GM19467 (cell line): ENCODE measurements around the gene AMPD3.

Experiments used
- ATAC-seq: cut with Tn5 transposase; IDR thresholded peaks from one replicate; pipeline ENCODE4 v1.9.1; 2021; ENCODE audit warnings: mild to moderate bottlenecking, moderate library complexity; ENCODE audit not compliant: unreplicated experiment

The AMPD3 gene

GRCh38 chr11:10486161-10486840 is 31.2 kb downstream of the AMPD3 start:
- no peak for ATAC-seq

- ATAC-seq = no peak
Observed at GRCh38 chr11:10487002-10487647, 32.1 kb downstream of the AMPD3 start.

- no peak for ATAC-seq
Observed at GRCh38 chr11:10488121-10488933, 33.3 kb downstream of the AMPD3 start.

GRCh38 chr11:10488934-10489691 is 34.0 kb downstream of the AMPD3 start:
- ATAC-seq = no peak

GRCh38 chr11:10490032-10490397 is 35.0 kb downstream of the AMPD3 start:
- no peak for ATAC-seq

GRCh38 chr11:10490398-10491241 is 35.6 kb downstream of the AMPD3 start:
- no peak for ATAC-seq

GRCh38 chr11:10492084-10492483 is 37.0 kb downstream of the AMPD3 start:
- no peak for ATAC-seq

GRCh38 chr11:10493041-10493663 is 38.1 kb downstream of the AMPD3 start:
- ATAC-seq = no peak

- no peak for ATAC-seq
Observed at GRCh38 chr11:10494636-10495463, 39.8 kb downstream of the AMPD3 start.

- no peak for ATAC-seq
Observed at GRCh38 chr11:10495464-10495786, 40.4 kb downstream of the AMPD3 start.

- ATAC-seq = no peak
Observed at GRCh38 chr11:10496296-10496936, 41.4 kb downstream of the AMPD3 start.

- ATAC-seq = no peak
Observed at GRCh38 chr11:10497371-10498021, 42.4 kb downstream of the AMPD3 start.

- ATAC-seq = no peak
Observed at GRCh38 chr11:10498022-10498400, 42.9 kb downstream of the AMPD3 start.

GRCh38 chr11:10498426-10499250 is 43.6 kb downstream of the AMPD3 start:
- no peak for ATAC-seq

GRCh38 chr11:10499452-10499851 is 44.4 kb downstream of the AMPD3 start:
- ATAC-seq = no peak

- no peak for ATAC-seq
Observed at GRCh38 chr11:10499874-10500601, 45.0 kb downstream of the AMPD3 start.
